A549 treated with dexamethasone at 1 μM for 4 hours (cell line): ENCODE measurements around the gene EGFLAM. TPM values are rescaled to one million over a fixed set of nuclear protein-coding genes. Genes with fewer than 3 reads are reported as not detected.

Experiments
- total RNA-seq: library from RNA; stranded (reverse); fragments of 200-300 nt; extraction: Qiagen RNA extraction; gene quantifications from 5 replicates; pipeline ENCODE4 v1.2.3, GENCODE V29; 2022

Gene EGFLAM
- total RNA-seq, result 0.18 to 0.47 TPM (median 0.20 TPM) in 5 replicates

GRCh38 chr5:38258319-38259061, at the start of gene EGFLAM:
Gene EGFLAM, plus strand, starts transcription at chr5:38258559. Its CDS starts 196 bp downstream, at chr5:38258755.

